Measurements from ENCODE around the gene KCTD16.

KCTD16 gene

DNA sequence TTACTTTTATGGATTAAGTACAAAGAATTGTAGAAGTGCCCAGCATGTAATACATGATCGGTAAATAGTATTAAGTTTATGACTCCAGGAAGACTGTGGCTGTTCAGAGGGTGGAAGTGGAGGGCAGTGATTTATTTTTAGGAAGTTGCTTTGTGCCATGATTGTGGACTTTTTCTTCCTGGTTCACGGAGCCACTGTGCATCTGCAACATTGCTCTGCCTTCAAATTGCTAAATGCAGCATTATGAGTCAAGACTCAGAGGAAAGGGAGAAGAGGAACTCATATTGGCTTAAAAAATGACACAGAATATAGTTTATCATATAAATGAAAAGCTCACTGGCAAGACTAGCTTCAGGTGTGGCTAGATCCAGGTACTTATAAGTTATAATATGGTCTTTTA is 301.5 kb downstream of the KCTD16 start:
- DNase-seq, result no peak

DNA sequence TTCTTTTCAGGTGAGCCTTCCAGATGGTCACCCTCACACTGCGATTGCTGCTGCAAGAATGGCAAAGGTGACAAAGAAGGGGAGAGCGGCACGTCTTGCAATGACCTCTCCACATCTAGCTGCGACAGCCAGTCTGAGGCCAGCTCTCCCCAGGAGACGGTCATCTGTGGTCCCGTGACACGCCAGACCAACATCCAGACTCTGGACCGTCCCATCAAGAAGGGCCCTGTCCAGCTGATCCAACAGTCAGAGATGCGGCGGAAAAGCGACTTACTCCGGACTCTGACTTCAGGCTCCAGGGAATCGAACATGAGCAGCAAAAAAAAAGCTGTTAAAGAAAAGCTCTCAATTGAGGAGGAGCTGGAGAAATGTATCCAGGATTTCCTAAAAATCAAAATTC is 303.0 kb downstream of the KCTD16 start:
- DNase-seq, result no peak

DNA sequence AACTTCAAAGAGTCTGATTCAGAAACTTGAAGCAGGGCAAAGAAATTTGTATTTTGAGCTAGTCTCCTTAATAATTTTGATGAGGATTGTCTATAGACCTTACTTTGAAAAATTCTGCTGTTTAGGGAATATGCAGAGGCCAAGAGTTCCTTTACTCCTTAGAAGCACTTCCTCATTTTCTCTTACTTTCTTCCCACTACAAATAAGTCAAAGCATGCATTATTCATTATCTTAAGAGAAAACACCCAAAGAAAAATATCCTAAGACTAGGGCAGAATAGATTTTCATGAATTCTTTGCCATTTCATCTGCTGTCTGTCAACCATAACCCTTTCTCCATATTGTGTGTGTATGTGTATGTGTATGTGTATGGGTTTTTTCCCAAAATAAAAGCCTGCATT is 307.9 kb downstream of the KCTD16 start:
- DNase-seq, result no peak

DNA sequence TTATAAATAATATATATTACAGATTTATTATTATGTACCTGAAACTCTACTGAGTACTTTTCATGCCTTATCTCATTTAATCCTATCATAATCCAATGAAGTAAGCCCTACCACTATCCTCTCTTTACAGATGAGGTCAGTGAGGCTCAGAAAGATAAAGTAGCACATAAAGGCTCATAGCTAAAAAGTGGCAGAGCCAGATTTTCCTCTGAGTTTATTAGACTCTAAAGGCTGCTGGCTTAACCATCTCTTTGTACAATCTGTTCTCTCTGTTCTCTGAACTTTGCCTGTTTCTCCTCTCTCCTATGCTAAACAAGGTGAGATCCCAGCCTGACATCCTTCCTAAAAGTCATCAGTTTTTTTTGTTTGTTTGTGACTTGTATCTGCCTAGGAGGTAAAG is 311.2 kb downstream of the KCTD16 start:
- no peak for DNase-seq

DNA sequence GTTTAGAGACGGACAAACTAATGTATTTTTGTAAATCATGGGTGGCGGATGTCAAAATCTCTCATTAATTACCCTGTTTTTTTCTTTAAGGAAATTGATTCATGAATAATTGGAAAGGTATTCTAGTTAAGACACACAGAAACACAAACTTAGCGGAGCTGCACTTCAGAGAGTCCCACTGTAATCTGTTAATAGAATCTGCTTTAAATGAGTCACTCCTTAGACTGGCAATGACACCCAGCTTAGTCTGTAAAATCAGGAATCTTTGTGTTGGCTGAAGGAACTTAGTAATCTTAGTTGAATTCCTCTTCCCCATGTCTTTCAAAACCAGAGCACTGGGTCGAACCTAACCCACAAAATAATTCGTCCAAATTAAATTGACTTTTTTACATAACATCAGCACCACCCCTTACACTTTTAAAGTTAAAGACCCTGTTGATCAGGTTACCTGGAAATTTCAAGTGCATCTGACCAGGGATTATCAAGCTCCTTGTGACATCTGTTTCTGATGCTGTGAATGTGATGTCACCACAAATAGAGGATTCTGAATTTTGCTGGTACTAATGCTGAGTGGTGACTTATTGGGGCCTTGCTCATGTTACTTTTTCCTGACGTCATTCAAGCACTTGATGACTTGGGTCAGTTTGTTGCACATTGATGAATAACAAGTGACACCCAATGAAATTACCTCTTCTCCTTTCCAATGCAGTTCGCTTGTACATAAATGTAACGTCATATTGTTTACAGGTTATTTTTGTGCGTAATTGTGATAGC is 313.6 kb downstream of the KCTD16 start:
- no peak for DNase-seq

DNA sequence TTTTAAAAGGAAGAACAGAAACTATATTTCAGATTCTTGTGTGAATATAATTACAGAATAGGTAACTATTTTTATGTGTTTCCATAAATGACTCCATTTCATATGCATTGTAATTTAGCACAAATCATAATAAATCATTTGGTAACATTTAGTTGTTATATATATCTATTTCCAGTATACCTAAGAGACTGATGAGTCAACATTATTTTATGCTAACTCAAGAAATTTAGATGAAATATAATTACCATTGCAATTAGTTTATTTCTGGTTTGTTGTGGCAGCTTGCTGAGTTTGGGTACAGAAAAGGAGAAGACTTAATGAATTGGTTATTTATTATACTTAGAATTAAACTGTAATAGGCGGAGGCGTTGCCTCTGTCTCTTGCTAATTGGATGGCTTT is 314.9 kb downstream of the KCTD16 start:
- DNase-seq, result no peak

DNA sequence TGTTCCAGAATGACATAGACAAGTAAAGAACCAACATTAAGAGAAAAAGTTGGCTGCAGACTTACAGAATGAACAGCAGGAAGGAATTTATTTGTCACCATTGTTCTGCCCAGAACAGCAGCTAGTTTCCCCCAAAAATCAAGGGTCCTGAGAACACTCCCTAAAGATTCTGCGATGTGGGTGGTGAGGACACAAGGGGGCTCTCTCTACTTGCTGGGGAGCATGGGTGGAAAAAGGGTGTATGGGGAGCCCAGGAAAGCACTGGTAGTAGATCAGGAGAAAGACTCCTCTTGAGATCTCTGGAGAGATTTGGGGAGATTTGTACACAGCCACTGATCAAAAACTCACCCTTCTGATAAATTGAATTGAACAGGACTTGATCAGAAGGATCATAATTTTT is 316.5 kb downstream of the KCTD16 start:
- DNase-seq, result no peak

DNA sequence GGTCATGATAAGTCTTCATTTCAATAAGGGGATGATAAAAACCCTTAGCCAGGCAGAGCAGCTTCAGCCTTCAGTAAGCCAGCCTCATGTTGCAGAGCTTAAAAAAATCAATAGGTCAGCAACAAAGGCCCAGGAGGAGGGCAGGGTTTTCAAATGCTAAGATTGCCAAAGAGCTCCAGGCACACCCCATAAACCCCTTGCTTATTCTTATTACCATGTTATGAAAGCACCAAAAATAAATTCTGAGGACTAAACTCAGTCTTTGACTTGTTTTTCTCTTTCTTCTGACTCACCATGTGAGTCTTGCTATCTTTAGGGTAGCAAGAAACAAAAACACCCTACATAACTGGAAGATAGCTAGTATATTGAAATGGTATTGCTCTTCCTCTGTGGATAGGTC is 317.1 kb downstream of the KCTD16 start:
- no peak for DNase-seq

DNA sequence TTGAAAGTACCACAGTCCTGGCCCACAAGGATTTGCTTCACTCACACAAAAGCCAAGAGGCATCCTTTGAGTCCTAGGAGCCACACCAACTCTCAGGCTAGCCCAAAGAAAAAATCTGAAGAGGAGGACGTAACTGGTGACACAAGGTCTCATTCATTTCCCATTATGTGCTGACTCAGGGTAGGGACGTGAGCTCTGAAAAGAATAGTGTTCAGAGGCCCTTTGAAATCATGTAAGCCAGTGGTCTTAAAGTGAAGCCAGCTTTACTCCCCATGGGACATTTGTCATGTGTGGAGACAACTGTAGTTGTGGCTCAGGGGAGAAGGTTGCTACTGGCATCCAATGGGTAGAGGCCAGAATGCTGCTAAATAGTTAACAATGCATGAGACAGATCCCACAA is 332.4 kb downstream of the KCTD16 start:
- no peak for DNase-seq

DNA sequence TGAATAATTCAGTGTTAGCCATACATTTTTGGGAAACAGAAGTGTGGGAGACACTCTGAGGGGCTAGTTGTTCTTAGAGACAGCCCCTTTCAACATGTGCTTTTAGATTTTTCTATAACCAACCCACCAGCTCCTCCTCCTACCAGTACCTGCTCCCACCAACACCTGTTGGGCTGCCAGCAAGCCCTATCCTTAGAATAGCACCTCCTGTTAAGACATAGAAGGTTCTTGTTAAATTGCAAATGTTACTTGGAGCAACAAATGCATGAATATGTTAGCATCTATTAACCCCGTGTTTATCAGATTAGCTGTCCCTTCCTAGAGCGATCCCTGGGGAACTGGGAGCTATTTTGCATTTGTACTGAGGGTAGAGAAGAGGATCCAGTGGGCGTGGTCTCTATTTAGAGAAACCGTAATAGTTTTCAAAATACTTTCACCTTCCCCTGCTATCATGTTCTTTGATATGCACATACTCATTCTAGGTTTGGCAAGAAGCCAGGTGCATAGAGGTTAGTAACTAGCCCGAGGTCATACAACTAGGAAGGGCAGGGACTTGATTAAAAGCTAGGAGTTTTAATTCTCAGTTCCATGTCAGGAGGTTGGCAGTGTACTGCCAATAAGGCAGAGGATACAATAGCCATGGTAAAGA is 334.4 kb downstream of the KCTD16 start:
- DNase-seq, result no peak

DNA sequence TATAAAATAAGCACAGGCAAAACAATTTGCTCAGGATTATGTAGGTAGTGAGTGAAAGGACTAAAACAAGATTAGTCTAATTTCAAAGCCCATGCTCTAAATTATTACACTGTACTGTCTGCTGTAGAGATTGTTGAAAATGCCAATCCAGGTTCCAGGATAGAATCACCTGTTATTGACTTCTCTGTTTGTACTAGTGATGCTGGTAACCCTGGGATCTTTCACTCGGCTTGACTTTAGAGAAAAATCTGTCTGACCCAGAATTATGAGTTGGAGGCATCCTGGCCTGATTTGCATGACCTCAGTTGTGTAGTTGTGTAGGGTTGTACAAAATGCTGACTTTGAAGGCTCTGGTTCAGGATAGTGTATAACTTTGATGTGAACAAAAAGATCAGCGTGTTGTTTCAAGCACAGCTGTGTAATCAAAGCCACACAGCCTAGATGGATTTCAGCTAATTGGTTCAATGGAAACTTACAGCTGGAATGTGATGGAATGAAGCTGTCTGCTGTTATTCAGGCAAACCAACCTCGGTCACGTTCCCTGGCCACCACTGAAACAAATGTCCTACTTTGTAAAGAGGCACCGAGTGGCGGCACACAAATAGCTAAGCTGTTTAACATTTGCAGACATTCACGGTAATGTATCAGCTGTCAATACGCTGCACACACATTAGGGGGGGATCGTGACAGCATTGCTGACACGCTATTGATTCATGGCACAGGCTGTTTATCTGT is 340.3 kb downstream of the KCTD16 start:
- no peak for DNase-seq

DNA sequence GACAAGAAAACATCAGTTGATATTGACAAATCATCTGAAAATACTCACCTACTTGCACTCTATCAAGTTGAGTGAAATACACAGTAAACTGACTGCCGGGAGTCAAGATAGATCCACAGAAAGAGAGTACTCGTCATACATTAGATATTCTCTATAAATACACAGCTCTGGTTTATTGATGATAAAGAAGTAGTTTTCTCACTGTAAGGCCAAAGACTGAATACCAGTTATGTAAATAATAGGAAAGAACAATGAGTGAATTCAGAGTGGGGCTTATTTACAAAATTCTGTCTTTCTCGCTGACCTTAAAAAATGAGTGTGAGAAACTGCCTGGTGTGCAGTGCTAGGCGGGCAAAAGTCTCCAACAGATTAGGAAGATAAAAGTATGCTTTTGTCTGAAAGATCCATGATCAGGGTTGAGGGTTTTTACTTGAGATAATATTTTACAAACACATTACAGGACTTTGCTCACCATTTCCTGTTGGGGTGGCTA is 341.0 kb downstream of the KCTD16 start:
- DNase-seq, result no peak

DNA sequence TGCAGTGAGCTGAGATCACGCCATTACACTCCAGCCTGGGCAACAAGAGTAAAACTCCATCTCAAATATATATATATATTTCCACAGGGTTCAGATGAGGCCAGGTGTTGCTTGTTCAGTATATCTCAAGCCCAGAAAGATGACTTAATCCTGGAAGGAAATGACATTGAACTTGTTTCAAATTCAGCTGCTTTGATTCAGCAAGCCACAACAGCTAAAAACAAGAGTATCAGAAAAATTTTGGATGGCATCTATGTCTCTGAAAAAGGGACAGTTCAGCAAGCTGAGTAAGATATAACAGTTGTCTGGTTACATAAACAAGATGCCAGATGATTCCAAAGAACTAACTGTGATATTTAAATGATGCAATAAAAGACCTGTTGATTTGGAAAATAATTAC is 352.0 kb downstream of the KCTD16 start:
- DNase-seq, result no peak

DNA sequence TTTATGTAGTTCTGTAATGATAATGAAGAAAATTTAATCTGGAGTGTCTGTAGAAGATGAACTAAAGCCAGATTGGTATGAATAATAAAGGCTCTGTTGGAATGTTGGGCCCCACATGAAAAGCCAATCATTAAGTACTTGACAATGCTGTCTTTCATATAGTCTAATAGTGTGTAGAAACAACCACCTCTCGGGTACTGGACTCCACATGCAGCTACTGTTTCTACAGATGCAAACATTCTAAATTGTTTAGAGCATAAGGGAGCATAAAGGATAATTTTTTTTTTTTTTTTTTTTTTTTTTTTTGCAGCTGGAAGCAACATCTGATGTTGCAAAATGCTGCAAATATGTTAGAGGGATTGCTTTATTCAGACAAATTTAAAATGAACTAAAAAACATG is 354.3 kb downstream of the KCTD16 start:
- DNase-seq, result no peak

DNA sequence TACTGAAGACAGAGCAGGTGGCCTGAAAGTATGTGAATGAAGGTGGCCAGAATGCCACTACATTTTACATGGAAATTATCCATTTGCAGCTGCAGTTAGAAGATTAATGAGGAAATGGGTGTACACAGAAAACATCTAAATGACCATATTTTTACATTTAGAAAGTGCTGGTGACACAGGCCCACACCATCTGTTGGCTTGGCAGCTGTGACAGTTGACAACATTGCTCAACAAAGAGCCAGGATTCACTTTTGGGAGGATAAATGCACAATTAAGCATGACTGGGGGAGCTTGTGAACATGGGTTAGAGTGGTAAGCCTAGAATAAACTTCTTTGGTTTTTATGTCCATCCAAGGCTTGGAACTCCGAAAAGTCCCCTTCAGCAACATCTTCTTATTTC is 360.5 kb downstream of the KCTD16 start:
- no peak for DNase-seq

All from 8988T (cell line).